ENCODE results near the gene ZNF791.
A peak's percentile ranks its signal among the peaks of the same experiment; 100 is the strongest.

Gene ZNF791

DNA sequence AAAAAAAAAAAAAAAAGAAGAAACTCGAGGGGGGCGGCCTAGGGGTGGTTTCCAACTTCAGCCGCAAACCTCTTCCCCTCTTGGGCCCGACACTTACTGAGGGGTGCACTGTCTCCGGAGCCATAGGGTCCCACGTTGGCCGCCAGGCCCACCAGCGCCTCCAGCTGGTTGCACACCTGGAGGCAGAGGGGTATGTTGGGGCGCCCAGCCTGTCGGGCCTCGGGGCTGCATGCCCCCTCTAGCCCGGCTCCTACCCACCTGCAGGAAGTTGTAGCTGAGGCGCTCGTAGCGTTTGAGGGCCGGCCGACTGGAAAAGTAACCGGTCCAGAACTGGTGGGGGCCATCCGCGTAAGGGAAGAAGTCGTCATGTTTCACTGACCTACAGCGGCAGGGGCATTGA, 47.2 kb downstream of the ZNF791 start:
- TF ChIP-seq, protein P1, sequence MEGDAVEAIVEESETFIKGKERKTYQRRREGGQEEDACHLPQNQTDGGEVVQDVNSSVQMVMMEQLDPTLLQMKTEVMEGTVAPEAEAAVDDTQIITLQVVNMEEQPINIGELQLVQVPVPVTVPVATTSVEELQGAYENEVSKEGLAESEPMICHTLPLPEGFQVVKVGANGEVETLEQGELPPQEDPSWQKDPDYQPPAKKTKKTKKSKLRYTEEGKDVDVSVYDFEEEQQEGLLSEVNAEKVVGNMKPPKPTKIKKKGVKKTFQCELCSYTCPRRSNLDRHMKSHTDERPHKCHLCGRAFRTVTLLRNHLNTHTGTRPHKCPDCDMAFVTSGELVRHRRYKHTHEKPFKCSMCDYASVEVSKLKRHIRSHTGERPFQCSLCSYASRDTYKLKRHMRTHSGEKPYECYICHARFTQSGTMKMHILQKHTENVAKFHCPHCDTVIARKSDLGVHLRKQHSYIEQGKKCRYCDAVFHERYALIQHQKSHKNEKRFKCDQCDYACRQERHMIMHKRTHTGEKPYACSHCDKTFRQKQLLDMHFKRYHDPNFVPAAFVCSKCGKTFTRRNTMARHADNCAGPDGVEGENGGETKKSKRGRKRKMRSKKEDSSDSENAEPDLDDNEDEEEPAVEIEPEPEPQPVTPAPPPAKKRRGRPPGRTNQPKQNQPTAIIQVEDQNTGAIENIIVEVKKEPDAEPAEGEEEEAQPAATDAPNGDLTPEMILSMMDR (IDR thresholded peaks at IDR 0.05; ENCODE audit: insufficient read depth, low read length, missing control alignments): no peak
- H3K4me3 ChIP-seq (ENCODE audit: low read depth, low read length): no peak overlapping the region
- POLR2A ChIA-PET: no interaction called here
- CTCF ChIA-PET: interaction anchor here (1.2 to 1.6 kb wide), 2 partner anchors 19 to 94 kb away, joined by 4 to 8 read pairs; no protein-coding TSS in a partner anchor
- DNase-seq (ENCODE audit: low read depth, low spot score): no peak

DNA sequence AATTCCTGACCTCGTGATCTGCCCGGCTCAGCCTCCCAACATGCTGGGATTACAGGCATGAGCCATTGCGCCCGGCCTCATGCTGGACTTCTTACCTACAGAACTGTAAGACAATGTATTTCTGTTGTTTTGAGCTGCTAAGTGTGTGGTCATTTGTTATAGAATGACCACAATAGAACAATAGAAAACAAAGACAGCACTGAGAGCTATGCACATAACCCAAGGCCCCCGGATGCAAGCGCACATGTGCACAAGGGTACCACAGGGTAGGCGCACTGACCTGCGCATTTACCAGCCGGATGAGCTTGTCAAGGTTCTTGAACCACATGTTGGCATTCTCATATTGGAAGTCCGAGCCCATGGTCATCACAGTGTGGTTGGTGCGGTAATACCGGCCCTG, 50.3 kb downstream of the ZNF791 start:
- ChIA-PET POLR2A (no interaction called here), CTCF (interaction anchor here (1.0 to 3.5 kb wide), 4 partner anchors 11 to 97 kb away, joined by 3 to 20 read pairs (median 6); no protein-coding TSS in a partner anchor)
- TF ChIP-seq, protein P1 (IDR thresholded peaks at IDR 0.05; ENCODE audit: insufficient read depth, low read length, missing control alignments): no peak
- no peak for DNase-seq (ENCODE audit: low read depth, low spot score)
- H3K4me3 ChIP-seq (ENCODE audit: low read depth, low read length): no peak overlapping the region

DNA sequence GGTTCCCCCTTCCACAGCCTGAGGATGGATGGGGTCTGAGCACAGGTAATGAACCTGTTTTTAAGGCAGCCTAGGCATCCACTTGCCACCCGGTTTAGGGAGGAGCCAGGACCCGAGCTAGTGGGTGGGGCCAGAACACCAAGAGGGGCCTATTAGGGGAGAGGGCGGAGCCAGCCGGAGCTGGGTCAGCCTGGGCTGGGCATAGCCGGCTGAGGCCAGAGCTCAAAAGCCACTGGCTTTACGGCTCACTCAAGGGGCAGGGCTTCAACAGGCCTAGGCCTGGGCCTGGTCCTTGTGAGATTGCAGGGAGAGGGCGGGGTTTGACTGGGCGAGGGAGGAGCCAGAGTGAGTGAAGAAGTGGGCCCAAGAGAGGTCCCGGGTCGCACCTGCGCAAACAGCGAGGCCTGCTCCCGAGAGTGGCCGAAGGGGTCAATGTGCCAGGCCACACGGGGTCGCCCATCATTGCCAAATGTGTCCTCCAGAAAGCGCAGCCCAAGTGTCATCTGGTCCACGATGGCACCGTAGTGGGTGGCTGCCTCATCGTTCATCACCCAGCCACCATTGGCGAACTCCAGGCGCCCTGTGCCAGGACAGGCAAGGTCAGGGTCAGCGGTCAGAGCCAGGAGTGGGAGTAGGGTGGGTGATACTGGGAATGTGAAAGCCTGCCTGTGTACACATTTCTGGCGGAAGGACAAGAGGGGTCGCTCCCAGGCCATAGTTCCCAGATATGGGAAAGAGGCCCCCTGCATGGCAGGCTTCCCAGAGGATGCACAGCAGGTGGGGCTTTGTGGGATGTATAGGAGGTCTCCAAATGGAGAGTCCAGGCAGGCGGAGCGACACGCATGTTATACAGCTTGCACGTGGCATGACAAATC, 53.9 kb downstream of the ZNF791 start:
- no peak overlapping the region for H3K4me3 ChIP-seq (ENCODE audit: low read depth, low read length)
- no peak for DNase-seq (ENCODE audit: low read depth, low spot score)
- TF ChIP-seq, protein P1 (IDR thresholded peaks at IDR 0.05; ENCODE audit: insufficient read depth, low read length, missing control alignments): no peak
- POLR2A ChIA-PET: no interaction called here
- CTCF ChIA-PET: interaction anchor here (1.0 to 2.6 kb wide), 3 partner anchors 16 to 101 kb away, joined by 3 to 8 read pairs (median 6); no protein-coding TSS in a partner anchor

GRCh38 chr19:12665281-12665573, 54.5 kb downstream of the ZNF791 start:
- no peak overlapping the region for H3K4me3 ChIP-seq (ENCODE audit: low read depth, low read length)
- TF ChIP-seq, protein P1 (IDR thresholded peaks at IDR 0.05; ENCODE audit: insufficient read depth, low read length, missing control alignments): no peak
- ChIA-PET POLR2A (no interaction called here), CTCF (interaction anchor here (1.9 to 2.5 kb wide), 2 partner anchors 12 to 101 kb away, joined by 6 to 17 read pairs; no protein-coding TSS in a partner anchor)
- DNase-seq (ENCODE audit: low read depth, low spot score): no peak

DNA sequence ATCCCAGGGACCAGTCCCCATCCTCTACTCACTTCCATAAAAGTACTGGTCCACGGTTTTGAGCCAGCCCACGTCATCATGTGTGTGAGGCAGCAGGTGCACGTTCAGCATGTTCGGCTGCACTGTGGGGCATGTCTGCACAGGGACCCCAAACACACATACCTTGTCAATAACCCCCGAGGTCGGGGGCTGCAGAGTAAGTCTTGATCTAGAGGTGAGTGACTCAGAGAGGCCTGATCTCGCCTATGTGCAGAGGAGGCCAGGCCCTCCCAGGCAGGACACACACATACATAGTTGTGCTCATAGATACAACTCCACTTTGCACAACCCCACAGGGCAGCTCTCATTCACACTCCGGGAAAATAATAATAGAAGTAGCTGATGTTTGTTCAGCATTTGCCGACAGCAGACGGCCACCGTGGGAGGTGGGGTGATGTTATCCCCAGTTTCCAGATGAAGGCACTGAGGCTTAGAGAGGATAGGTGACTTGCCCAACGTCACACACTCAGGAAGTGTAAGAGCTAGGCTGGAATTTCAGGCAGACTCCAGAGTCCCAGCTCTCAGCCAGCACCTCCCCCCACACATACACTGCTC, 55.0 kb downstream of the ZNF791 start:
- TF ChIP-seq, protein P1 (IDR thresholded peaks at IDR 0.05; ENCODE audit: insufficient read depth, low read length, missing control alignments): no peak
- peak overlapping the region; percentile 77 for H3K4me3 ChIP-seq (ENCODE audit: low read depth, low read length)
- ChIA-PET POLR2A (interaction anchor here (0.5 to 1.1 kb wide), 2 partner anchors 15 to 26 kb away, joined by 3 read pairs; no protein-coding TSS in a partner anchor), CTCF (interaction anchor here (0.8 to 2.5 kb wide), 5 partner anchors 11 to 102 kb away, joined by 3 to 17 read pairs (median 4); no protein-coding TSS in a partner anchor)
- DNase-seq (ENCODE audit: low read depth, low spot score): no peak
